ENCODE measurements around the gene TBCK. TPM values are rescaled to one million over a fixed set of nuclear protein-coding genes. Genes with fewer than 3 reads are reported as not detected.

TBCK gene
- total and polyA plus RNA-seq, 2 of the 13 experiments (the other 11 are each of a cell fraction or from before 2014, with no cell fraction given): 51.0 to 62.4 TPM

- 0 out of 4 replicates have a peak, but pooled peaks of 1 of the 2 experiments have one; percentile 31 for TF ChIP-seq HMGXB4 (CRISPR knock-in tag; IDR thresholded peaks at IDR 0.05; ENCODE audit: borderline replicate concordance in 1 of 2, low read depth in 1 of 2)
- peak; percentile 16; the same call in 1 of the 2 replicates for TF ChIP-seq THAP11 (CRISPR knock-in tag; IDR thresholded peaks at IDR 0.05)
- no peak for TF ChIP-seq TGIF2 (CRISPR knock-in tag; IDR thresholded peaks at IDR 0.05)
- no peak for TF ChIP-seq YEATS4 (CRISPR knock-in tag; IDR thresholded peaks at IDR 0.05; ENCODE audit: borderline replicate concordance)
- no peak for TF ChIP-seq KLF13 (CRISPR knock-in tag; IDR thresholded peaks at IDR 0.05)
- peak; percentile 81 for TF ChIP-seq CTCF (CRISPR knock-in tag; IDR thresholded peaks at IDR 0.05)
- no peak for TF ChIP-seq NFKB2 (CRISPR knock-in tag; IDR thresholded peaks at IDR 0.05; ENCODE audit: borderline replicate concordance)
- no peak for TF ChIP-seq GABPB1 (CRISPR knock-in tag; IDR thresholded peaks at IDR 0.05)
- TF ChIP-seq ZSCAN9 (CRISPR knock-in tag; IDR thresholded peaks at IDR 0.05; ENCODE audit: borderline replicate concordance): 0 out of 2 replicates have a peak, but pooled peaks have one; percentile 30
- TF ChIP-seq NFKBIZ (CRISPR knock-in tag; IDR thresholded peaks at IDR 0.05): no peak
- 0 out of 2 replicates have a peak, but pooled peaks have one; percentile 31 for TF ChIP-seq ZNF331 (CRISPR knock-in tag; IDR thresholded peaks at IDR 0.05)
- peak; percentile 63; the same call in 1 of the 2 replicates for TF ChIP-seq RAD21 (CRISPR knock-in tag; IDR thresholded peaks at IDR 0.05)
- TF ChIP-seq FUBP1 (CRISPR knock-in tag; IDR thresholded peaks at IDR 0.05; ENCODE audit: borderline replicate concordance): no peak
- no peak for TF ChIP-seq ZNF549 (CRISPR knock-in tag; IDR thresholded peaks at IDR 0.05)
- 0 out of 2 replicates have a peak, but pooled peaks have one; percentile 43 for TF ChIP-seq STAT6 (CRISPR knock-in tag; IDR thresholded peaks at IDR 0.05; ENCODE audit: borderline replicate concordance)
- TF ChIP-seq ZNF362 (CRISPR knock-in tag; IDR thresholded peaks at IDR 0.05; ENCODE audit: borderline replicate concordance): no peak
- TF ChIP-seq SMC3 (IDR thresholded peaks at IDR 0.05; ENCODE audit: low read length): peak; percentile 83
- TF ChIP-seq ZNF333 (CRISPR knock-in tag; IDR thresholded peaks at IDR 0.05; ENCODE audit: borderline replicate concordance): no peak
Observed at GRCh38 chr4:106266201-106266600, 49.8 kb downstream of the TBCK start (continued).
